LNCaP clone FGC (cell line): ENCODE results near the gene STN1.

Source experiments
- DNase-seq: peaks from one replicate; pipeline ENCODE4 v3.0.0-alpha.2; 2011; ENCODE audit warnings: low read depth
- H3K4me3 ChIP-seq: 2 replicates; pipeline ENCODE4 v1.5.1; 2011; ENCODE audit warnings: mild to moderate bottlenecking, low read depth, low read length, control low read depth
- CTCF ChIP-seq: IDR thresholded peaks from 2 replicates; pipeline ENCODE4 v1.5.1; 2012; ENCODE audit warnings: mild to moderate bottlenecking; ENCODE audit not compliant: control insufficient read depth, insufficient read depth; ENCODE audit errors: extremely low read depth

STN1 gene

GRCh38 chr10:103912759-103913158 lies 5.2 kb downstream of the STN1 start:
- no peak for TF ChIP-seq CTCF
- H3K4me3 ChIP-seq: no peak overlapping the region
- DNase-seq: no peak

- H3K4me3 ChIP-seq: no peak overlapping the region
- no peak for TF ChIP-seq CTCF
- no peak for DNase-seq
Measured at GRCh38 chr10:103911021-103911459, 6.9 kb downstream of the STN1 start.

GRCh38 chr10:103910442-103911012 lies 7.5 kb downstream of the STN1 start:
- TF ChIP-seq CTCF: no peak
- DNase-seq: no peak
- H3K4me3 ChIP-seq: no peak overlapping the region

GRCh38 chr10:103905441-103905840 lies 12.5 kb downstream of the STN1 start:
- TF ChIP-seq CTCF: no peak
- DNase-seq: no peak
- H3K4me3 ChIP-seq: no peak overlapping the region

GRCh38 chr10:103901299-103901698 lies 16.7 kb downstream of the STN1 start:
- no peak overlapping the region for H3K4me3 ChIP-seq
- DNase-seq: no peak
- no peak for TF ChIP-seq CTCF

GRCh38 chr10:103899312-103899711 lies 18.7 kb downstream of the STN1 start:
- H3K4me3 ChIP-seq: no peak overlapping the region
- TF ChIP-seq CTCF: no peak
- no peak for DNase-seq

- TF ChIP-seq CTCF: no peak
- H3K4me3 ChIP-seq: no peak overlapping the region
- no peak for DNase-seq
Measured at GRCh38 chr10:103897241-103897774, 20.7 kb downstream of the STN1 start.
